ENCODE results near the gene CCT8. TPM values are rescaled to one million over a fixed set of nuclear protein-coding genes. Genes with fewer than 3 reads are reported as not detected.

CCT8 gene
- total RNA-seq, 1 experiment from 2014 or later = 356 TPM

- Histone ChIP-seq H4K20me1 (ENCODE audit: control insufficient read depth, insufficient read depth, insufficient read length) (no peaks in the 10 kb centered on the region), H2BK20ac (ENCODE audit: low read depth, low read length, poor library complexity, severe bottlenecking) (no peak overlapping the region), H2AFZ (ENCODE audit: low read length) (no peak overlapping the region), H3K4me2 (ENCODE audit: insufficient read depth, insufficient read length, low read length) (no peak overlapping the region), H3K4me1 (ENCODE audit: insufficient read depth, low read length) (no peaks in the 10 kb centered on the region), H2BK12ac (ENCODE audit: insufficient read length, low read depth, low read length) (no peak overlapping the region), H4K91ac (ENCODE audit: insufficient read length, low read depth, low read length) (no peak overlapping the region), H3K9ac (ENCODE audit: extremely low read depth, insufficient read length, low read length) (no peak overlapping the region), H3K27me3 (ENCODE audit: insufficient read depth, low read length) (no peaks in the 10 kb centered on the region), H3T11ph (ENCODE audit: low read length) (no peak overlapping the region), H3K56ac (ENCODE audit: insufficient read length, low read depth, low read length) (no peak overlapping the region), H3K18ac (ENCODE audit: insufficient read length, low read depth, low read length) (no peak overlapping the region), H2BK15ac (ENCODE audit: low read depth, low read length) (no peak overlapping the region), H3K79me1 (ENCODE audit: insufficient read depth, low read depth, low read length, poor library complexity, severe bottlenecking) (no peaks in the 10 kb centered on the region), H2AK5ac (ENCODE audit: insufficient read length, low read length) (no peak overlapping the region), H2BK5ac (ENCODE audit: insufficient read length, low read length) (no peak overlapping the region), H3K79me2 (ENCODE audit: insufficient read depth, low read length) (no peaks in the 10 kb centered on the region), H3K9me3 (ENCODE audit: control insufficient read depth, low read depth, low read length) (no peaks in the 10 kb centered on the region), H4K8ac (replicated peaks; ENCODE audit: insufficient read length, low read depth, low read length) (no peak overlapping the region), H3K23me2 (ENCODE audit: insufficient read length, low read depth, low read length, poor library complexity, severe bottlenecking) (no peaks in the 10 kb centered on the region), H3K27ac (ENCODE audit: insufficient read length, low read depth, low read length) (no peak overlapping the region), H3K23ac (ENCODE audit: insufficient read length, low read depth, low read length) (no peak overlapping the region), H4K5ac (ENCODE audit: insufficient read length, low read depth, low read length) (no peak overlapping the region), H2BK120ac (ENCODE audit: low read depth, low read length, poor library complexity, severe bottlenecking) (no peak overlapping the region), H3K4ac (ENCODE audit: low read depth, low read length) (no peak overlapping the region), H3K14ac (ENCODE audit: insufficient read depth, low read length) (no peak overlapping the region)
- no CpG with 5 or more reads among the region's 5 CpGs for WGBS (ENCODE audit: extremely low coverage, insufficient read length, low lambda C conversion rate)
- no peak for TF ChIP-seq CTCF (conservative IDR thresholded peaks at IDR 0.05)
- Mint-ChIP-seq H3K4me3 (no peak overlapping the region), H3K27me3 (ENCODE audit: low read depth) (no peaks in the 10 kb centered on the region; the same call in 1 of the 2 replicates), H3K4me1 (no peaks in the 10 kb centered on the region), H3K9me3 (no peaks in the 10 kb centered on the region), H3K27ac (no peak overlapping the region), H3K36me3 (ENCODE audit: insufficient read depth in 1 of 3, low read depth in 3 of 3) (peaks cover 21 to 48% (median 40%) of the 10 kb centered on the region in 3 experiments; a peak in 6 of 7 replicates)
- no peak for DNase-seq
Observed at GRCh38 chr21:29052224-29052623, 21.2 kb downstream of the CCT8 start.

Data from H9 (cell line).